ENCODE results near the gene MRPL41.

DNA sequence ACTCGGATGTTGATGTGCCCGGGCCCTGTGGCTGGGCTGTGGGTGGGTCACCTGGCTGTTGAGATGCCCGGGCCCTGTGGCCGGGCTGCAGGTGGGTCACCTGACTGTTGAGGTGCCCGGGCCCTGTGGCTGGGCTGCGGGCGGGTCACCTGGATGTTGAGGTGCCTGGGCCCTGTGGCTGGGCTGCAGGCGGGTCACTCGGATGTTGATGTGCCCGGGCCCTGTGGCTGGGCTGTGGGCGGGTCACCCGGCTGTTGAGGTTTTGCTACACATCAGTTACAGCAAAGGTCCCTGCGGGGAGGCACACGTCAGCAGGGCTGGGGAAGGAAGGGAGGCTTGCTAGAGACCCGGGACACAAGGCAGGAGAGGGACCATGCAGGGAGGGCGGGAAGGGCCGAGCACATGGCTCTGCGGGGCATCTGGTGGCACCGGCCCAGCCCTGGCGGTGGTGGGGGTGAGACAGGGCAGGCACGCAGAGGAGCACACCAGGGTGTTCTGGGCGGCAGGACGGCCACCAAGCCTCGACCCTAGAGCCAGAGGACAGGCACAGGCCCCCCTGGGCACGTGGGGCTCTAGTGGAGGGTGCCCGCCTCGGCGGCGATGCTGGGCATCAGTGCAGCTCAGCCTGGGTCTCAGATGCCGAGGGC, 36.9 kb upstream of the MRPL41 start:
- TF ChIP-seq, protein P1, sequence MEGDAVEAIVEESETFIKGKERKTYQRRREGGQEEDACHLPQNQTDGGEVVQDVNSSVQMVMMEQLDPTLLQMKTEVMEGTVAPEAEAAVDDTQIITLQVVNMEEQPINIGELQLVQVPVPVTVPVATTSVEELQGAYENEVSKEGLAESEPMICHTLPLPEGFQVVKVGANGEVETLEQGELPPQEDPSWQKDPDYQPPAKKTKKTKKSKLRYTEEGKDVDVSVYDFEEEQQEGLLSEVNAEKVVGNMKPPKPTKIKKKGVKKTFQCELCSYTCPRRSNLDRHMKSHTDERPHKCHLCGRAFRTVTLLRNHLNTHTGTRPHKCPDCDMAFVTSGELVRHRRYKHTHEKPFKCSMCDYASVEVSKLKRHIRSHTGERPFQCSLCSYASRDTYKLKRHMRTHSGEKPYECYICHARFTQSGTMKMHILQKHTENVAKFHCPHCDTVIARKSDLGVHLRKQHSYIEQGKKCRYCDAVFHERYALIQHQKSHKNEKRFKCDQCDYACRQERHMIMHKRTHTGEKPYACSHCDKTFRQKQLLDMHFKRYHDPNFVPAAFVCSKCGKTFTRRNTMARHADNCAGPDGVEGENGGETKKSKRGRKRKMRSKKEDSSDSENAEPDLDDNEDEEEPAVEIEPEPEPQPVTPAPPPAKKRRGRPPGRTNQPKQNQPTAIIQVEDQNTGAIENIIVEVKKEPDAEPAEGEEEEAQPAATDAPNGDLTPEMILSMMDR (IDR thresholded peaks at IDR 0.05; ENCODE audit: low read depth, low read length): no peak
- no peak for TF ChIP-seq EZH2phosphoT487 (IDR thresholded peaks at IDR 0.05; ENCODE audit: low read depth)
